NCI-H748 (cell line): ENCODE measurements around the gene RBMX.
"Not testable (repeated sequence)": the region's sequence is repeated elsewhere in the genome, so short reads cannot be mapped to it uniquely, and the experiment has no call there.

ENCODE experiments used
- DNase-seq: peaks from one replicate; lab custom pipeline; 2025; ENCODE audit not compliant: unreplicated experiment; lab: John Stamatoyannopoulos, UW

RBMX gene

GRCh38 chrX:136880452-136881013 is at the start of gene RBMX:
Gene RBMX, minus strand, starts transcription at chrX:136880725. Its CDS starts 1,298 bp downstream, at chrX:136879427.
- peak; percentile 94 for DNase-seq

GRCh38 chrX:136921438-136921837 is 40.9 kb upstream of the RBMX start:
- DNase-seq, result not testable (repeated sequence)

- no peak for DNase-seq
Observed at GRCh38 chrX:136920001-136920400, 39.5 kb upstream of the RBMX start.

GRCh38 chrX:136916827-136917226 is 36.3 kb upstream of the RBMX start:
- no peak for DNase-seq

- not testable (repeated sequence) for DNase-seq
Observed at GRCh38 chrX:136911661-136912060, 31.1 kb upstream of the RBMX start.

- no peak for DNase-seq
Observed at GRCh38 chrX:136911253-136911652, 30.7 kb upstream of the RBMX start.

GRCh38 chrX:136910565-136911035 is 30.1 kb upstream of the RBMX start:
- DNase-seq, result no peak

GRCh38 chrX:136909706-136910564 is 29.4 kb upstream of the RBMX start:
- peak; percentile 88 for DNase-seq

- peak; percentile 81 for DNase-seq
Observed at GRCh38 chrX:136909119-136909705, 28.7 kb upstream of the RBMX start.

- DNase-seq, result no peak
Observed at GRCh38 chrX:136907621-136908020, 27.1 kb upstream of the RBMX start.

GRCh38 chrX:136906921-136907510 is 26.5 kb upstream of the RBMX start:
- no peak for DNase-seq

- DNase-seq, result not testable (repeated sequence)
Observed at GRCh38 chrX:136904067-136904466, 23.5 kb upstream of the RBMX start.

GRCh38 chrX:136900071-136900470 is 19.5 kb upstream of the RBMX start:
- not testable (repeated sequence) for DNase-seq

GRCh38 chrX:136899221-136899620 is 18.7 kb upstream of the RBMX start:
- no peak for DNase-seq

GRCh38 chrX:136898752-136899151 is 18.2 kb upstream of the RBMX start:
- peak; percentile 44 for DNase-seq

GRCh38 chrX:136896121-136896914 is 15.8 kb upstream of the RBMX start:
- no peak for DNase-seq

GRCh38 chrX:136892412-136892811 is 11.9 kb upstream of the RBMX start:
- DNase-seq, result no peak

GRCh38 chrX:136890596-136890995 is 10.1 kb upstream of the RBMX start:
- not testable (repeated sequence) for DNase-seq

- DNase-seq, result no peak
Observed at GRCh38 chrX:136889269-136889668, 8.7 kb upstream of the RBMX start.

GRCh38 chrX:136880003-136880451 is 498 bp downstream of the RBMX start:
- peak; percentile 55 for DNase-seq
